ENCODE results near the gene ZBTB22.
"Not testable (repeated sequence)": the region's sequence is repeated elsewhere in the genome, so short reads cannot be mapped to it uniquely, and the experiment has no call there.

The ZBTB22 gene, protein sequence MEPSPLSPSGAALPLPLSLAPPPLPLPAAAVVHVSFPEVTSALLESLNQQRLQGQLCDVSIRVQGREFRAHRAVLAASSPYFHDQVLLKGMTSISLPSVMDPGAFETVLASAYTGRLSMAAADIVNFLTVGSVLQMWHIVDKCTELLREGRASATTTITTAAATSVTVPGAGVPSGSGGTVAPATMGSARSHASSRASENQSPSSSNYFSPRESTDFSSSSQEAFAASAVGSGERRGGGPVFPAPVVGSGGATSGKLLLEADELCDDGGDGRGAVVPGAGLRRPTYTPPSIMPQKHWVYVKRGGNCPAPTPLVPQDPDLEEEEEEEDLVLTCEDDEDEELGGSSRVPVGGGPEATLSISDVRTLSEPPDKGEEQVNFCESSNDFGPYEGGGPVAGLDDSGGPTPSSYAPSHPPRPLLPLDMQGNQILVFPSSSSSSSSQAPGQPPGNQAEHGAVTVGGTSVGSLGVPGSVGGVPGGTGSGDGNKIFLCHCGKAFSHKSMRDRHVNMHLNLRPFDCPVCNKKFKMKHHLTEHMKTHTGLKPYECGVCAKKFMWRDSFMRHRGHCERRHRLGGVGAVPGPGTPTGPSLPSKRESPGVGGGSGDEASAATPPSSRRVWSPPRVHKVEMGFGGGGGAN

DNA sequence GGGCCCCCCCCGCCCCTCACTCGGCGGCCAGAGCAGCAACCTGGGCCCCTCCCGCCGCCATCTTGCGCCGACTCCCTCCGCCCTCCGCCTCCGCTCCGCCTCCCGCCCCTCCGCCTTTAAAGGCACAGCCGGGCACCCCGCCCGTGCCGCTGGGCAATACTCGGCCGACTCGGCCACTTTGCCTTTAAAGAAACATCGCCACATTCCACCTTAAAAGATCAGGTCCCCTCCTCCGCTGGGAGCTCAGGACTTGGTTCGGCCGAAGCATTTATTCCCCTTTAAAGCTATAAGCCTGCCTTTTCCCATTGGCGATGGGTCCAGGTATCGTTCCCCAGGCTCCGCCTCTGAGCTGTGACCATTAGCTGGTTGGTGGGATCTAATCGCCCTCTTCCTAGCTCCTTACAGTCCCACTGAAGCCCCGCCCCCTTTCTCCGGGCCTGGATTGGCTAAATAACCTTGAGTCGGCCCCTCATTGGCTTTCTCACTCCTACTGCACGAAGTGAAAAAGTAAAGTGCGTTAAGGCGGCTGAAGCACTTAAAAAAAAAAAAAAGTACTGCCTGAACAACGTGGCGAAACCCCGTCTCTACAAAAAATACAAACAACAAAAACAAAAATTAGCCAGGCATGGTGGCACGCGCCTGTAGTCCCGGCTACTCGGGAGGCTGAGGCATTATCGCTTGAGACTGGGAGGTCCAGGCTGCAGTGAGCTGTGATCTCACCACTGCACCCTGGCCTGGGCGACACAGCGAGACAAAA is at the start of gene ZBTB22:
TSS of gene ZBTB22 (minus strand) at position 76 of the 757 bp plus-strand sequence. CDS start 828 bp downstream, outside the sequence.
- Mint-ChIP-seq H3K4me3 (peak within 1 kb of the TSS; percentile 99), H3K27ac (peak within 1 kb of the TSS; percentile 98), H3K27me3 (no peaks in the 10 kb centered on the region), H3K4me1 (ENCODE audit: low read depth) (peaks cover 72% of the 10 kb centered on the region), H3K9me3 (no peaks in the 10 kb centered on the region), H3K36me3 (ENCODE audit: low read depth) (peaks cover 79% of the 10 kb centered on the region)
- peak; percentile 96 for DNase-seq

DNA sequence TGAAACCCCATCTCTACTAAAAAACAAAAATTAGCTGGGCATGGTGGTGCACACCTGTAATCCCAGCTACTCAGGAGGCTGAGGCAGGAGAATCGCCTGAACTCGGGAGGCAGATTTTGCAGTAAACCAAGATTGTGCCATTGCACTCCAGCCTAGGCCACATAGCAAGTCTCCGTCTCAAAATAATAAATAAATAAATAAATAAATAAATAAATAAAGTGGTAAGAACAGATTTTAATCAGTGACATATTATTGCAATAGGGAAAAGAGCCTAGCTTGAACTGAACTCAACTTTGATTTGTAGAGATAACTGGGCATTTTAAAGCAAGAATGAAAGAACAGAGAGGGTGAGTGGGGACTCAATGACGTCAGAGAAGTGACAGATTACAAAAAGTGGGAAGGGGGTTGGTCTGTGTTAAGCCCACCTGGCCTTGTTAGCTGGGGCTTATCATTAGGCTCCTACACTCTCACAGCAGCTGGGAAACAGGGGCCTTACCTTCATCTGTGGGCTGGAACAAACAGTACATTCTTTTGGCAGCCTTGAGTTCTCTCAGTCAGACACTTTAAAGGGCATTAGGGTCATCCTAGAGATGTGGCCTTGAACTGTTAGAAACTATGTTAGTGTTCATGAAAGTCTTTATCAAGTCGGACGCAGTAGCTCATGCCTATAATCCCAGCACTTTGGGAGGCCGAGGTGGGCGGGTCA is 49.6 kb upstream of the ZBTB22 start:
- Mint-ChIP-seq H3K4me3 (no peak overlapping the region), H3K9me3 (no peaks in the 10 kb centered on the region), H3K27me3 (no peaks in the 10 kb centered on the region), H3K4me1 (ENCODE audit: low read depth) (no peaks in the 10 kb centered on the region), H3K36me3 (ENCODE audit: low read depth) (no peaks in the 10 kb centered on the region), H3K27ac (no peak overlapping the region)
- DNase-seq: no peak

DNA sequence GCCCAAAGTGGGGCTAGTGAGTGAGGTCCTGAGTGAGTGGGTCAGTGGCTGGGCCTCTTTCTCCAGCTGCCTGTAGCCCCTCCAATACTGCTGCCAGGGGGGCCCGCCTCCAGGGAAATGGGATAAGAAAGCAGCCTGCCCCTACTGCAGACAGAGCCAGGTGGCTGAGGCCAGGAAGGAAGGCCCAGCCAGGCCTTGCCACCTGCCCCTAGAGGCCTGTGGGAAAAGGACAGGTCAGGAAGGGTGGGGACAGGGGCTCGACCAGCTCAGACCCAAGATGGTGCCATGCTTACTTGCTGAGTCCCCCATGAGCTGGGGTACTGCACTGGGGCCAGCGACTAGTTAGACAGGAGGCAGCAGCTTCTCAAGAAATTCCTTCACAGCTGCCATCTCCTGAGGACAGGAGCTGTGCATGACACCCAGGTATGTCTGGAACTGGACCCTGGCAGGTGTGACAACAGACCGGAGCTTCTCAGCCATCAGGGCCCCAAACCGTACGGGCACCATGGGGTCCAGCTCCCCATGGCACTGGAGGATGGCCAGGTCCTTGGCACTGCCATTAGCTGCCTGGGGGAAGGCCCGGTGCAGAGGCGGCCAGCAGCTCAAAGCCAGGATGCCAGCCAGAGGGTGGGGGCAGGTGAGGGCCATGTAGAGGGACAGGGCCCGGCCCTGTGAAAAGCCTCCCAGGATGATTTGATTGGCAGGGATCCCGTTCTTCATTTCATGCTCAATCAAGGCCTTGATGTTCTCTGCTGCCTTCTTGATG is 47.8 kb upstream of the ZBTB22 start:
- H3K27ac Mint-ChIP-seq: not testable (repeated sequence)

DNA sequence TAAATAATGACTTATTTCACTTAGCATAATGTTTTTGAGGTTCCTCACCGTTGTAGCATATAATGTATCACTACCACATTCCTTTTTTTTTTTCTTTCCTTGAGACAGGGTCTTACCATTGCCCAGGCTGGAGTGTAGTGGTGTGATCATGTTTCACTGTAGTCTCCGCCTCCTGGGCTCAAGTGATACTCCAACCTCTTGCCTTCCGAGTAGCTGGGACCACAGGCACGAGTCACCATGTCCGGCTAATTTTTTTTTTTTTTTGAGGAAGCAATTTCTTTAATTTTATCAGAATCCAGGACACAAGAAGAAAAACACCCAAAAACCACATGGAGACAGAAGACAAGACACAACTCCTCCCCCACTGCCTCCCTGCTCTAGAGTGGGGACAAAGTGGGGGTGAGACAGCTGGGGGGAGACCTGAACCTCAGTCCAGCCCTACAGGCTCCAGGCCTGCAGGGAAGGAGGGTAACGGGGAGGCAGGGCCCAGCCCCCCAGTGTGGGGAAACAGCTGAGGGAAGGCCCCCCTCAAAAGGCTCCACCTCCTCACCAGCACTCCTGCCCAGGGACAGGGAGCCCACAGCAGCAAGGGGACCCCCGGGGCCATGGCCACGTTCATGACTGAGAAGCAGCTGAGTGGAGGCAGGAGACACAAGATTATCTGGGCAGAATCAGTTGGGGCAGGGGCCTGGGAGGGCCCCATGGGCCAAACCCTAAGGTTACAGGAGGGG is 47.1 kb upstream of the ZBTB22 start:
- not testable (repeated sequence) for H3K27ac Mint-ChIP-seq; H3K9me3 Mint-ChIP-seq; H3K4me3 Mint-ChIP-seq; H3K36me3 Mint-ChIP-seq (ENCODE audit: low read depth); H3K27me3 Mint-ChIP-seq; H3K4me1 Mint-ChIP-seq (ENCODE audit: low read depth); DNase-seq

More for the DNA sequence above, 47.8 kb upstream of the ZBTB22 start:
- not testable (repeated sequence) for H3K9me3 Mint-ChIP-seq; H3K36me3 Mint-ChIP-seq (ENCODE audit: low read depth); DNase-seq; H3K27me3 Mint-ChIP-seq; H3K4me1 Mint-ChIP-seq (ENCODE audit: low read depth); H3K4me3 Mint-ChIP-seq

DNA sequence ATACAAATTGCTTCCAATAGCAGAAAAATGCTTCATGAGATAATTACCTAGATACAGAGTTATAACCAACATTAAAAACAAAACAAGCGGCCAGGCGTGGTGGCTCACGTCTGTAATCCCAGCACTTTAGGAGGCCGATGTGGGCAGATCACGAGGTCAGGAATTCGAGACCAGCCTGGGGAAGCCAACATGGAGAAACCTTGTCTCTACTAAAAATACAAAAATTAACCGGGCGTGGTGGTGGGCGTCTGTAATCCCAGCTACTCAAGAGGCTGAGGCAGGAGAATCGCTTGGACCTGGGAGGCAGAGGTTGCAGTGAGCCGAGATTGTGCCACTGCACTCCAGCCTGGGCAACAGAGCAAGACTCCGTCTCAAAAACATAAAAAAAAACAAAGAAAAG is 45.9 kb upstream of the ZBTB22 start:
- H3K4me1 Mint-ChIP-seq (ENCODE audit: low read depth); H3K27ac Mint-ChIP-seq; H3K4me3 Mint-ChIP-seq; H3K36me3 Mint-ChIP-seq (ENCODE audit: low read depth); H3K27me3 Mint-ChIP-seq; H3K9me3 Mint-ChIP-seq; DNase-seq: not testable (repeated sequence)

DNA sequence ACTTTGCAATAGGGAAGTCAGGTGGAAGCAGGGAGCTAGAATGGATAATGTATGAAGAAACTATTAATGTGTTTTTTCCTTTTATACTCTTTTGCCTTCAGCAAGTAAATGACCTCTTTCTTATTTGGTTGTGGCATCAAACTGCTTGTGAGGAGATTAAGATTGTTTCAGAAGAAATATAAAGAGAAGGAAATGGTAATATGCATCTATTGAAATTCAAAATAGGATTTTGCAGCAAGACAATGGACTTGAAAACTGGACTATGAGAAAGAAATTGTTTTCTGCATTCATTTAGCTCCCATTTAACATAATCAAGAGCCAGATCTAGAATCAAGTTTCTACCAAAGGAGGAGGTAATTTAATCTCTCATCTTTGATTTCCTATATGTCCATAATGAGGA is 41.8 kb upstream of the ZBTB22 start:
- no peaks in the 10 kb centered on the region for H3K36me3 Mint-ChIP-seq (ENCODE audit: low read depth)
- no peak overlapping the region for H3K4me3 Mint-ChIP-seq
- no peaks in the 10 kb centered on the region for H3K4me1 Mint-ChIP-seq (ENCODE audit: low read depth)
- H3K27me3 Mint-ChIP-seq: no peaks in the 10 kb centered on the region
- DNase-seq: no peak
- no peaks in the 10 kb centered on the region for H3K9me3 Mint-ChIP-seq
- no peak overlapping the region for H3K27ac Mint-ChIP-seq

DNA sequence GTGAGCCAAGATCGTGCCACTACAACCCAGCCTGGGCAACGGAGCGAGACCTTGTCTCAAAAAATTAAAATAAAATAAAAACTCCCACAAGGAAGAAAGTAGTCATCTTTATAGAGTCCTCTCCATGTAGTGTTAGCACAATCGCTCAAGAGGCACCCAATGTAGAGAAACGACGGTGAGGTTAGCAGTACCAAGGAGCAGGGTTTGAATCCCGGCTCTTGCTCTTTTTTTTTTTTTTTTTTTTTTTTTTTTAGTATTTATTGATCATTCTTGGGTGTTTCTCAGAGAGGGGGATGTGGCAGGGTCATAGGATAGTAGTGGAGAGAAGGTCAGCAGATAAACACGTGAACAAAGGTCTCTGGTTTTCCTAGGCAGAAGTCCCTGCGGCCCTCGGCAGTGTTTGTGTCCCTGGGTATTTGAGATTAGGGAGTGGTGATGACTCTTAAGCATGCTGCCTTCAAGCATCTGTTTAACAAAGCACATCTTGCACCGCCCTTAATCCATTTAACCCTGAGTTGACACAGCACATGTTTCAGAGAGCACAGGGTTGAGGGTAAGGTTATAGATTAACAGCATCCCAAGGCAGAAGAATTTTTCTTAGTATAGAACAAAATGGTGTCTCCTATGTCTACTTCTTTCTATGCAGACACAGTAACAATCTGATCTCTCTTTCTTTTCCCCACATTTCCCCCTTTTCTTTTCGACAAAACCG is 39.8 kb upstream of the ZBTB22 start:
- H3K27ac Mint-ChIP-seq; H3K4me3 Mint-ChIP-seq; H3K27me3 Mint-ChIP-seq; H3K4me1 Mint-ChIP-seq (ENCODE audit: low read depth); DNase-seq; H3K9me3 Mint-ChIP-seq; H3K36me3 Mint-ChIP-seq (ENCODE audit: low read depth): not testable (repeated sequence)

DNA sequence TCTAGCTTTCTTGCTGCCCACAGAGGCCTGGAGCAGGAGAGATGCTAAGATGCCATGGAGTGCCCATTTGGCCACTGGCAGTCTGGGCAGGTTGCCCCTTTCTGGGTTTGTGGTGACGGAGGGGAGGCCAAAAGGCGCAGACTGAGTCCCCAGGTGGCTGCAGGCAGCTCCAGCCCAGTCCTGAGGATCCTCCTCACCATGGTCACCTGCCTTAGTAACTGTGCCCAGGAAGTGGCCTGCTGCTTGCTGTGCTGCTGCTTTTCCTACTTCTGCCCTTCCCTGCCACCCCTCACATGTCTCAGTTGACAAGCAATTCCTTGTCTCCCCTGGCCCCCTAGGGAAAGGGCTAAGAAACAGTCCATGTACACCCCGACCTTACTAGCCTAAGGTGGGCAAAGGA is 38.8 kb upstream of the ZBTB22 start:
- Mint-ChIP-seq H3K36me3 (ENCODE audit: low read depth) (no peaks in the 10 kb centered on the region), H3K9me3 (no peaks in the 10 kb centered on the region)

DNA sequence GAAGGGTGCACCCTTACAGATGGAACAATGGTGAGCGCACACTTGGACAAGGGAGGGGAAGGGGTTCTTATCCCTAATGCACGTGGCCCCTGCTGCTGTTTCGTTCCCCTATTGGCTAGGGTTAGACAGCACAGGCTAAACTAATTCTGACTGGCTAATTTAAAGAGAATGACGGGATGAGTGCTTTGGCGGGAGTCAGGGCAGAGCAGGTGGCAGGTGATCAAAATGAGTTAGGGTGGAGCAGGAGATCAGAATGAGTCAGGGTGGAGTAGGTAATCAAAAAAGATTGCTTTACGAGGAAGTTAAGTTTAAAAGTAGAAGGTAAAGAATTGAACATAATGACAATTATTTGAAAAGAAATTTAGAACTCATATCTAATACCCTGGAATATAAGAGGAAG is 38.3 kb upstream of the ZBTB22 start:
- H3K4me3 Mint-ChIP-seq; H3K4me1 Mint-ChIP-seq (ENCODE audit: low read depth); DNase-seq; H3K9me3 Mint-ChIP-seq; H3K27me3 Mint-ChIP-seq; H3K27ac Mint-ChIP-seq; H3K36me3 Mint-ChIP-seq (ENCODE audit: low read depth): not testable (repeated sequence)

More for the DNA sequence above, 38.8 kb upstream of the ZBTB22 start:
- no peak overlapping the region for H3K4me3 Mint-ChIP-seq
- no peaks in the 10 kb centered on the region for H3K4me1 Mint-ChIP-seq (ENCODE audit: low read depth)
- no peaks in the 10 kb centered on the region for H3K27me3 Mint-ChIP-seq
- no peak overlapping the region for H3K27ac Mint-ChIP-seq
- DNase-seq: no peak

DNA sequence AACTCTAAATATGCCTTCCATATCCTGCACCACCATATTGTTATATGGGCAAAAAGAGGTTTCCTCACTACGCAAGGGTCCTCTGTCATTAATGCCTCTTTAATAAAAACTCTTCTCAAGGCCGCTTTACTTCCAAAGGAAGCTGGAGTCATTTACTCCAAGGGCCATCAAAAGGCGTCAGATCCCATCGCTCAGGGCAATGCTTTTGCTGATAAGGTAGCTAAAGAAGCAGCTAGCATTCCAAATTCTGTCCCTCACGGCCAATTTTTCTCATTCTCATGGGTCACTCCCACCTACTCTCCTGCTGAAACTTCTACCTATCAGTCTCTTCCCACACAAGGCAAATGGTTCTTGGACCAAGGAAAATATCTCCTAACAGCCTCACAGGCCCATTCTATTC is 30.3 kb upstream of the ZBTB22 start:
- Mint-ChIP-seq H3K27me3 (no peaks in the 10 kb centered on the region), H3K4me3 (no peak overlapping the region), H3K4me1 (ENCODE audit: low read depth) (peaks cover 22% of the 10 kb centered on the region), H3K36me3 (ENCODE audit: low read depth) (no peaks in the 10 kb centered on the region), H3K27ac (no peak overlapping the region), H3K9me3 (no peaks in the 10 kb centered on the region)
- no peak for DNase-seq

DNA sequence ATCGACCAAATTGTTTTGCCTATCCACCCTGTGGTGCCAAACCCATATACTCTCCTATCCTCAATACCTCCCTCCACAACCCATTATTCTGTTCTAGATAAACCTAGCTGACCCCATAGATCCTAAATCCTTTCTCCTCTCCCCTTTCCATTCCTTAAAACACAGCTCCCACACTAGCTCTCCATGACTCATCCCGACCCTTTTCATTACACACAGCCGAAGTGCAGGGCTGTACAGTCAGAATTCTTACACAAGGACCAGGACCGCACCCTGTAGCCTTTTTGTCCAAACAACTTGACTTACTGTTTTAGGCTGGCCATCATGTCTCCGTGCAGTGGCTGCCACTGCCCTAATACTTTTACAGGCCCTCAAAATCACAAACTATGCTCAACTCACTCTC is 29.4 kb upstream of the ZBTB22 start:
- H3K27ac Mint-ChIP-seq; H3K36me3 Mint-ChIP-seq (ENCODE audit: low read depth); DNase-seq; H3K27me3 Mint-ChIP-seq; H3K4me3 Mint-ChIP-seq; H3K9me3 Mint-ChIP-seq: not testable (repeated sequence)
- peaks cover 22% of the 10 kb centered on the region for H3K4me1 Mint-ChIP-seq (ENCODE audit: low read depth)

DNA sequence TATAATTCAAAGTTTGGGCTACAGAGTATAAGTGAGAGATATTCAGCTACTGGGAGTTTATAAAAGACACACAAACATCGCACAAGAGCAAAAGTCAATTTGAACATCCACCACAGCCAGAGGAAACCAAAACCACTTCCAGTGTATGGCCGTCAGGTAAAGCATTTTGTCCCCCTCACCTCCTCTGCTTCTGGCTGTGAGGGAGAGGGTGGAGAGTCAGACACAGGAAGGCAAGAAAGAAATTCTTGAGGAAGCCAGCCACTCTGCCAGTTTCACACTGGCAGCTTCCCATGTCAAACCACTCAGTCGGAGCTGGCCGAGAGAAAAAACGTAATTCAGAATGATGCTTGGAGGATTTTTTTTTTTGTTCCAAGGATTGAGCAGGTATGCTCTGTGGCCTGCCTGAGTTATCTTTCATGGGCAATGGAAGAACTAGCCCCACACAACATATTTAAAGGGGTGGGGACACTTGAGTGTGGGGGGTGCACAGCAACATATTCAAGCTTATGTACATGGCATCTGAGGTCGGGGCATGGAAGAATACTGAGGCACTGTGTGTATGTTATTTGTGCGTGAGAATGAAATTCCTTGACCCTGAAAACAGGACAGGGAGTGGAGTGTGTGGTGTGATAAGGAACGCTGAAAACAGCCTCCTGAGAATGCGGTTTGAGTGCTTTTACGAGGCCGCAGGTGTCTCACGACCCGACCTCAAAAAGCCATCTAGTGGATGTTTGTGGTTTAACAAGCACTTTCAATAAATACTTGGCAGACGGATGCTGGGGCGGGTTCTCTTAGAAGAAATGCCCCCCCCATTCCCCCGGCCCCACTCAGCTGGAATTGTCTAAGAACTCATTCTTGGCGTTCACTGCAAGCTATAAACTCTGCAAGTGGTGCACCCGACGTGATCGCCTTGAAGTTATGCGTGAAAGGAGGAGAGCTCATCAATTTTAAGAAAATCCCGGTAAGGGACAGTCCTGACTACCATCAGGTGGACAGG is 27.5 kb upstream of the ZBTB22 start:
- H3K4me1 Mint-ChIP-seq (ENCODE audit: low read depth): peaks cover 22% of the 10 kb centered on the region
- H3K9me3 Mint-ChIP-seq: no peaks in the 10 kb centered on the region

More for the DNA sequence above, 27.5 kb upstream of the ZBTB22 start:
- peak overlapping the region; percentile 70 for H3K4me3 Mint-ChIP-seq
- H3K36me3 Mint-ChIP-seq (ENCODE audit: low read depth): no peaks in the 10 kb centered on the region
- peak; percentile 65 for DNase-seq
- peak overlapping the region; percentile 87 for H3K27ac Mint-ChIP-seq
- no peaks in the 10 kb centered on the region for H3K27me3 Mint-ChIP-seq
